ENCODE results near the gene TTC7B. TPM values are rescaled to one million over a fixed set of nuclear protein-coding genes. Genes with fewer than 3 reads are reported as not detected.

TTC7B gene
- polyA plus RNA-seq, 1 donor (not counting 4 experiments of a cell fraction or from before 2014, with no cell fraction given) = 21.4 TPM

DNA sequence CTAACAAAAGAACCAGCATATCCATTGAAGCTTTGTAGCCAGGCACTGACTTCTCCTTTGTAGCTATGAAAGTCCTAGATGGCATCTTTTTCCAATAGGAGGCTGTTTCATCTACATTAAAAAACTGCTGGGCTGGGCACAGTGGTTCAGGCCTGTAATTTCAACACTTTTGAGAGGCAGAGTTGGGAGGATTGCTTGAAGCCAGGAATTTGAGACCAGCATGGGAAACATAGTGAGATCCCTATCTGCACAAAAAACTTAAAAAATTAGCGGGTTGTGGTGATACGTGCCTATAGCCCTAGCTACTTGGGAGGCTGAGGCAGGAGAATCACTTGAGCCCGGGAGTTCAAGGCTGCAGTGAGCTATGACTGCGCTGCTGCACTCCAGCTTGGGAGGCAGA, 251.7 kb downstream of the TTC7B start:
- FAIRE-seq = no peak
- no peak overlapping the region for H2AFZ ChIP-seq (ENCODE audit: control insufficient read depth, low read length)
- H3K27ac ChIP-seq (ENCODE audit: control insufficient read depth, insufficient read depth, low read length) = no peak overlapping the region
- peaks cover 1% of the 10 kb centered on the region for H3K4me1 ChIP-seq (ENCODE audit: control insufficient read depth, extremely low read depth, insufficient read depth, low read length)
- H3K36me3 ChIP-seq (ENCODE audit: control insufficient read depth in 2 of 2, extremely low read depth in 1 of 2, insufficient read depth in 2 of 2, low read length in 2 of 2) = no peaks in the 10 kb centered on the region
- H3K9ac ChIP-seq (ENCODE audit: control insufficient read depth, extremely low read depth, insufficient read depth, low read length) = no peak overlapping the region
- no peaks in the 10 kb centered on the region for H3K27me3 ChIP-seq (ENCODE audit: control insufficient read depth, extremely low read depth, insufficient read depth, low read length)
- no peak overlapping the region for H3K4me3 ChIP-seq (ENCODE audit: control insufficient read depth in 2 of 3, extremely low read depth in 1 of 3, insufficient read depth in 2 of 3, low read depth in 1 of 3, low read length in 3 of 3)
- no peaks in the 10 kb centered on the region for H3K79me2 ChIP-seq (ENCODE audit: control insufficient read depth, insufficient read depth, low read length)
- H3K9me3 ChIP-seq (ENCODE audit: control insufficient read depth, low read depth, low read length) = no peaks in the 10 kb centered on the region
- dilution Hi-C loops (cut with MboI; ENCODE audit: extremely low pct_ligation_motif_present, low sequenced_read_pairs) = no loop called here
- DNase-seq (ENCODE audit: low read depth, low spot score) = no peak
- no peaks in the 10 kb centered on the region for H3K9me1 ChIP-seq (ENCODE audit: control insufficient read depth, extremely low read depth, insufficient read depth, low read length)
- TF ChIP-seq, protein P1, sequence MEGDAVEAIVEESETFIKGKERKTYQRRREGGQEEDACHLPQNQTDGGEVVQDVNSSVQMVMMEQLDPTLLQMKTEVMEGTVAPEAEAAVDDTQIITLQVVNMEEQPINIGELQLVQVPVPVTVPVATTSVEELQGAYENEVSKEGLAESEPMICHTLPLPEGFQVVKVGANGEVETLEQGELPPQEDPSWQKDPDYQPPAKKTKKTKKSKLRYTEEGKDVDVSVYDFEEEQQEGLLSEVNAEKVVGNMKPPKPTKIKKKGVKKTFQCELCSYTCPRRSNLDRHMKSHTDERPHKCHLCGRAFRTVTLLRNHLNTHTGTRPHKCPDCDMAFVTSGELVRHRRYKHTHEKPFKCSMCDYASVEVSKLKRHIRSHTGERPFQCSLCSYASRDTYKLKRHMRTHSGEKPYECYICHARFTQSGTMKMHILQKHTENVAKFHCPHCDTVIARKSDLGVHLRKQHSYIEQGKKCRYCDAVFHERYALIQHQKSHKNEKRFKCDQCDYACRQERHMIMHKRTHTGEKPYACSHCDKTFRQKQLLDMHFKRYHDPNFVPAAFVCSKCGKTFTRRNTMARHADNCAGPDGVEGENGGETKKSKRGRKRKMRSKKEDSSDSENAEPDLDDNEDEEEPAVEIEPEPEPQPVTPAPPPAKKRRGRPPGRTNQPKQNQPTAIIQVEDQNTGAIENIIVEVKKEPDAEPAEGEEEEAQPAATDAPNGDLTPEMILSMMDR (optimal IDR thresholded peaks at IDR 0.05 in 1 of 3, IDR thresholded peaks at IDR 0.05 in 1 of 3, conservative IDR thresholded peaks at IDR 0.05 in 1 of 3; ENCODE audit: extremely low read depth in 1 of 3, insufficient read depth in 2 of 3, low read length in 3 of 3) = no peak
- no peak for TF ChIP-seq EZH2 (IDR thresholded peaks at IDR 0.05; ENCODE audit: low read length)
- no peak overlapping the region for H3K4me2 ChIP-seq (ENCODE audit: control insufficient read depth, extremely low read depth, insufficient read depth, low read depth, low read length)
- H4K20me1 ChIP-seq (ENCODE audit: control insufficient read depth, extremely low read depth, insufficient read depth, low read length) = no peaks in the 10 kb centered on the region

DNA sequence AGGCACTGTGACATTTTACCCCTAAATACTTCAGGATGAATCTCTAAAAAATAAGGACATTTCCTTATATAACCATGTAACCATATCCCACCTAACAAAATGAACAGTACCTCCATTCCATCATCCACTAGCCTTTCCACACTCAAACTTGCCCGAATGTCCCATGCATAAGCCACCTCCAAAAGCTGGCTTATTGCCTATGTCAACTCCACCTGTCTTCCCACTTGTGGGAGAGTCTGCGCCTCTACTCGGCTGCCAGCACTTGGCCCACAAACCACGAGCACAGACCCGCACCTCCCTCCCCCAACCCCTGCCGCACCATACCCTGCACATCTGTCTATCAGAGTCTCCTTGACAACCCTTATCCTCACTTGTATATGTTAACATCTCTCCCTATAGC, 253.6 kb downstream of the TTC7B start:
- Histone ChIP-seq H3K79me2 (ENCODE audit: control insufficient read depth, insufficient read depth, low read length) (no peaks in the 10 kb centered on the region), H3K9me1 (ENCODE audit: control insufficient read depth, extremely low read depth, insufficient read depth, low read length) (no peaks in the 10 kb centered on the region), H2AFZ (ENCODE audit: control insufficient read depth, low read length) (no peak overlapping the region), H3K9me3 (ENCODE audit: control insufficient read depth, low read depth, low read length) (no peaks in the 10 kb centered on the region), H3K4me2 (ENCODE audit: control insufficient read depth, extremely low read depth, insufficient read depth, low read depth, low read length) (no peak overlapping the region), H3K9ac (ENCODE audit: control insufficient read depth, extremely low read depth, insufficient read depth, low read length) (no peak overlapping the region), H3K27ac (ENCODE audit: control insufficient read depth, insufficient read depth, low read length) (no peak overlapping the region), H3K36me3 (ENCODE audit: control insufficient read depth in 2 of 2, extremely low read depth in 1 of 2, insufficient read depth in 2 of 2, low read length in 2 of 2) (no peaks in the 10 kb centered on the region), H3K27me3 (ENCODE audit: control insufficient read depth, extremely low read depth, insufficient read depth, low read length) (no peaks in the 10 kb centered on the region), H4K20me1 (ENCODE audit: control insufficient read depth, extremely low read depth, insufficient read depth, low read length) (no peaks in the 10 kb centered on the region), H3K4me3 (ENCODE audit: control insufficient read depth in 2 of 3, extremely low read depth in 1 of 3, insufficient read depth in 2 of 3, low read depth in 1 of 3, low read length in 3 of 3) (no peak overlapping the region), H3K4me1 (ENCODE audit: control insufficient read depth, extremely low read depth, insufficient read depth, low read length) (no peaks in the 10 kb centered on the region)
- no peak for DNase-seq (ENCODE audit: low read depth, low spot score)
- dilution Hi-C loops (cut with MboI; ENCODE audit: extremely low pct_ligation_motif_present, low sequenced_read_pairs) = no loop called here
- no peak for TF ChIP-seq EZH2 (IDR thresholded peaks at IDR 0.05; ENCODE audit: low read length)
- TF ChIP-seq, protein P1 (optimal IDR thresholded peaks at IDR 0.05 in 1 of 3, IDR thresholded peaks at IDR 0.05 in 1 of 3, conservative IDR thresholded peaks at IDR 0.05 in 1 of 3; ENCODE audit: extremely low read depth in 1 of 3, insufficient read depth in 2 of 3, low read length in 3 of 3) = no peak
- FAIRE-seq = no peak

All from keratinocyte (primary cell).